ENCODE measurements around the gene PTAR1.

- TF ChIP-seq MAFK (IDR thresholded peaks at IDR 0.05; ENCODE audit: partially characterized antibody) (peak; percentile 88), PHF8 (IDR thresholded peaks at IDR 0.05; ENCODE audit: borderline replicate concordance, low read depth) (no peak), CTCF (IDR thresholded peaks at IDR 0.05) (no peak), RFX5 (IDR thresholded peaks at IDR 0.05) (no peak), RAD21 (conservative IDR thresholded peaks at IDR 0.05 in 1 of 2, IDR thresholded peaks at IDR 0.05 in 1 of 2) (no peak), POLR2A (IDR thresholded peaks at IDR 0.05; ENCODE audit: low read length) (no peak), CHD4 (IDR thresholded peaks at IDR 0.05; ENCODE audit: borderline replicate concordance) (no peak), REST (IDR thresholded peaks at IDR 0.05) (no peak), NPAS2 (CRISPR knock-in tag; IDR thresholded peaks at IDR 0.05; ENCODE audit: borderline replicate concordance) (no peak), ZFP36 (IDR thresholded peaks at IDR 0.05; ENCODE audit: borderline replicate concordance, partially characterized antibody) (no peak)
Measured at GRCh38 chr9:69678843-69679538, 80.8 kb downstream of the PTAR1 start.

Data from A549 (cell line).